Measurements from ENCODE around the gene NTSR1.

DNA sequence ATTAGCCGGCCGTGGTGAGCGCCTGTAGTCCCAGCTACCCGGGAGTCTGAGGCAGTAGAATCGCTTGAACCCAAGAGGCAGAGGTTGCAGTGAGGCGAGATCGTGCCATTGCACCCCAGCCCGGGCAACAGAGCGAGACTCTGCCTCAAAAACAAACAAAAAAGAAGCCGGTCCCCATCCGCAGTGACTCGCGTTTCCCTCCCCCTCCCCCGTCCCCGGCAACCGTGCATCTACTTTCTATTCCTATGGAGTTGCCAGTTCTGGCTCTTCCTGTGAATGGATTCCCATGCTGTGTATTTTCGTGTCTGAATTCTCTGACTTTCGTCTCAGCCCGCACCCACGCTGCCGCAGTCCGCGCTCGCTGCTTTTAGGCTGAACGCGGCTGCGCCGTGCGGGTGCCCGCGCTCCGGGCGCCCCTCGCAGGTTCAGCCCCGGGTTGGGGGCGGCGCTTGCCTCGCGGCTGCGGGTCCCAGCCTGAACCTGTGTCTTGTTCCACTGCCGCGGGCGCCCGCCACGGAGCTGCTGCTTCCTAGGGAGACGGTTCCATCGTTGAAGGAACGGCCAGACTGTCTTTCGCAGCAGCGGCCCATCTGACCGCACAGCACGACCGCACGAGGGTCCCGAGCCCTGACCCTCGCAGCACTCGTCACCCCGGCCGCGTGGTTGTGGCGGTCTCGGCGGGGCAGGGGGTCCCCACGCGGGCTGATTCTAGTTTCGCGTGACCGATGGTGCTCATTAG is 86.6 kb downstream of the NTSR1 start:
- TF ChIP-seq, protein P1, sequence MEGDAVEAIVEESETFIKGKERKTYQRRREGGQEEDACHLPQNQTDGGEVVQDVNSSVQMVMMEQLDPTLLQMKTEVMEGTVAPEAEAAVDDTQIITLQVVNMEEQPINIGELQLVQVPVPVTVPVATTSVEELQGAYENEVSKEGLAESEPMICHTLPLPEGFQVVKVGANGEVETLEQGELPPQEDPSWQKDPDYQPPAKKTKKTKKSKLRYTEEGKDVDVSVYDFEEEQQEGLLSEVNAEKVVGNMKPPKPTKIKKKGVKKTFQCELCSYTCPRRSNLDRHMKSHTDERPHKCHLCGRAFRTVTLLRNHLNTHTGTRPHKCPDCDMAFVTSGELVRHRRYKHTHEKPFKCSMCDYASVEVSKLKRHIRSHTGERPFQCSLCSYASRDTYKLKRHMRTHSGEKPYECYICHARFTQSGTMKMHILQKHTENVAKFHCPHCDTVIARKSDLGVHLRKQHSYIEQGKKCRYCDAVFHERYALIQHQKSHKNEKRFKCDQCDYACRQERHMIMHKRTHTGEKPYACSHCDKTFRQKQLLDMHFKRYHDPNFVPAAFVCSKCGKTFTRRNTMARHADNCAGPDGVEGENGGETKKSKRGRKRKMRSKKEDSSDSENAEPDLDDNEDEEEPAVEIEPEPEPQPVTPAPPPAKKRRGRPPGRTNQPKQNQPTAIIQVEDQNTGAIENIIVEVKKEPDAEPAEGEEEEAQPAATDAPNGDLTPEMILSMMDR (IDR thresholded peaks at IDR 0.05; ENCODE audit: low read depth, low read length, missing input control): no peak
- TF ChIP-seq REST (IDR thresholded peaks at IDR 0.05) (no peak), TAF1 (conservative IDR thresholded peaks at IDR 0.05) (no peak), FOXA1 (IDR thresholded peaks at IDR 0.05) (no peak), GABPA (IDR thresholded peaks at IDR 0.05 in 1 of 2, conservative IDR thresholded peaks at IDR 0.05 in 1 of 2) (no peak), SP1 (IDR thresholded peaks at IDR 0.05) (no peak), RAD21 (IDR thresholded peaks at IDR 0.05) (no peak), JUND (IDR thresholded peaks at IDR 0.05) (no peak), RXRA (IDR thresholded peaks at IDR 0.05) (no peak), YY1 (IDR thresholded peaks at IDR 0.05) (no peak), EGR1 (IDR thresholded peaks at IDR 0.05; ENCODE audit: low read depth in 2 of 2) (no peak)
- TF ChIP-seq, protein P2, sequence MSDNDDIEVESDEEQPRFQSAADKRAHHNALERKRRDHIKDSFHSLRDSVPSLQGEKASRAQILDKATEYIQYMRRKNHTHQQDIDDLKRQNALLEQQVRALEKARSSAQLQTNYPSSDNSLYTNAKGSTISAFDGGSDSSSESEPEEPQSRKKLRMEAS (IDR thresholded peaks at IDR 0.05): no peak
- TF ChIP-seq, protein P3, sequence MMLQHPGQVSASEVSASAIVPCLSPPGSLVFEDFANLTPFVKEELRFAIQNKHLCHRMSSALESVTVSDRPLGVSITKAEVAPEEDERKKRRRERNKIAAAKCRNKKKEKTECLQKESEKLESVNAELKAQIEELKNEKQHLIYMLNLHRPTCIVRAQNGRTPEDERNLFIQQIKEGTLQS (IDR thresholded peaks at IDR 0.05): no peak
